ENCODE measurements around the gene IGFBP7.

IGFBP7 gene

GRCh38 chr4:57109847-57110639 is at the start of gene IGFBP7:
TSS of gene IGFBP7 (minus strand) at chr4:57110385. CDS start at chr4:57110351, 34 bp downstream.
- no peak for DNase-seq

- DNase-seq, result no peak
Measured at GRCh38 chr4:57159866-57160265, 49.7 kb upstream of the IGFBP7 start.

- no peak for DNase-seq
Measured at GRCh38 chr4:57158762-57159161, 48.6 kb upstream of the IGFBP7 start.

GRCh38 chr4:57158221-57158620 is 48.0 kb upstream of the IGFBP7 start:
- DNase-seq, result no peak

- no peak for DNase-seq
Measured at GRCh38 chr4:57157596-57158137, 47.5 kb upstream of the IGFBP7 start.

- DNase-seq, result no peak
Measured at GRCh38 chr4:57156242-57156990, 46.2 kb upstream of the IGFBP7 start.

GRCh38 chr4:57154926-57155325 is 44.7 kb upstream of the IGFBP7 start:
- no peak for DNase-seq

- DNase-seq, result no peak
Measured at GRCh38 chr4:57154191-57154590, 44.0 kb upstream of the IGFBP7 start.

GRCh38 chr4:57153207-57153606 is 43.0 kb upstream of the IGFBP7 start:
- DNase-seq, result no peak

- DNase-seq, result no peak
Measured at GRCh38 chr4:57151481-57151880, 41.3 kb upstream of the IGFBP7 start.

GRCh38 chr4:57149833-57150232 is 39.6 kb upstream of the IGFBP7 start:
- DNase-seq, result no peak

GRCh38 chr4:57148831-57149505 is 38.8 kb upstream of the IGFBP7 start:
- DNase-seq, result no peak

GRCh38 chr4:57148177-57148576 is 38.0 kb upstream of the IGFBP7 start:
- DNase-seq, result no peak

- DNase-seq, result no peak
Measured at GRCh38 chr4:57147335-57148060, 37.3 kb upstream of the IGFBP7 start.

GRCh38 chr4:57146444-57146843 is 36.3 kb upstream of the IGFBP7 start:
- no peak for DNase-seq

GRCh38 chr4:57144466-57144865 is 34.3 kb upstream of the IGFBP7 start:
- no peak for DNase-seq

- DNase-seq, result no peak
Measured at GRCh38 chr4:57139783-57140182, 29.6 kb upstream of the IGFBP7 start.

- no peak for DNase-seq
Measured at GRCh38 chr4:57137261-57137660, 27.1 kb upstream of the IGFBP7 start.

GRCh38 chr4:57136281-57136680 is 26.1 kb upstream of the IGFBP7 start:
- no peak for DNase-seq

- DNase-seq, result no peak
Measured at GRCh38 chr4:57132743-57133137, 22.6 kb upstream of the IGFBP7 start.

GRCh38 chr4:57131849-57132742 is 21.9 kb upstream of the IGFBP7 start:
- DNase-seq, result no peak

- DNase-seq, result no peak
Measured at GRCh38 chr4:57129477-57129876, 19.3 kb upstream of the IGFBP7 start.

Measured in activated CD8-positive, alpha-beta memory T cell treated with anti-CD3 and anti-CD28 coated beads for 24 hours (primary cell).